Neural progenitor cell (in vitro differentiated cells): ENCODE data around the gene L1TD1.

ENCODE experiments used
- CTCF ChIP-seq: fragments of 200-600 bp; sonication (generic); IDR thresholded peaks from 2 replicates; pipeline ENCODE4 v1.5.1; 2017; ENCODE audit warnings: antibody characterized with exemption, mild to moderate bottlenecking
- EZH2phosphoT487 ChIP-seq: fragments of 200-600 bp; sonication (generic); IDR thresholded peaks from 2 replicates; pipeline ENCODE4 v1.6.1; 2017; ENCODE audit warnings: antibody characterized with exemption

- TF ChIP-seq CTCF (no peak), EZH2phosphoT487 (no peak)
Observed at GRCh38 chr1:62213075-62213914, 18.6 kb downstream of the L1TD1 start.
